Suprapubic skin (tissue), 4 donors: ENCODE results near the gene USP32.

Experiments used
- POLR2A ChIP-seq, 2 donors: fragments of 450-650 bp; IDR thresholded peaks; one replicate each; pipeline ENCODE4 v1.6.1; 2017; ENCODE audit warnings: antibody characterized with exemption in 2 of 2, mild to moderate bottlenecking in 2 of 2, moderate library complexity in 2 of 2
- POLR2AphosphoS5 ChIP-seq, 3 donors: sonication (generic); formaldehyde crosslinking; IDR thresholded peaks; one replicate each; pipeline ENCODE4 v1.6.1; 2017; ENCODE audit warnings: antibody characterized with exemption in 3 of 3
- TF ChIP-seq, protein P1 (sequence below), 2 donors: fragments of 200-600 bp in 1 of 2; fragments of 450-650 bp in 1 of 2; sonication (generic) in 1 of 2; IDR thresholded peaks; one replicate each; pipeline ENCODE4 v1.5.1; 2016 to 2019; ENCODE audit warnings: antibody characterized with exemption in 2 of 2, mild to moderate bottlenecking in 1 of 2, moderate library complexity in 1 of 2

GRCh38 chr17:60335289-60335688 is 56.6 kb downstream of the USP32 start:
- TF ChIP-seq, protein P1, sequence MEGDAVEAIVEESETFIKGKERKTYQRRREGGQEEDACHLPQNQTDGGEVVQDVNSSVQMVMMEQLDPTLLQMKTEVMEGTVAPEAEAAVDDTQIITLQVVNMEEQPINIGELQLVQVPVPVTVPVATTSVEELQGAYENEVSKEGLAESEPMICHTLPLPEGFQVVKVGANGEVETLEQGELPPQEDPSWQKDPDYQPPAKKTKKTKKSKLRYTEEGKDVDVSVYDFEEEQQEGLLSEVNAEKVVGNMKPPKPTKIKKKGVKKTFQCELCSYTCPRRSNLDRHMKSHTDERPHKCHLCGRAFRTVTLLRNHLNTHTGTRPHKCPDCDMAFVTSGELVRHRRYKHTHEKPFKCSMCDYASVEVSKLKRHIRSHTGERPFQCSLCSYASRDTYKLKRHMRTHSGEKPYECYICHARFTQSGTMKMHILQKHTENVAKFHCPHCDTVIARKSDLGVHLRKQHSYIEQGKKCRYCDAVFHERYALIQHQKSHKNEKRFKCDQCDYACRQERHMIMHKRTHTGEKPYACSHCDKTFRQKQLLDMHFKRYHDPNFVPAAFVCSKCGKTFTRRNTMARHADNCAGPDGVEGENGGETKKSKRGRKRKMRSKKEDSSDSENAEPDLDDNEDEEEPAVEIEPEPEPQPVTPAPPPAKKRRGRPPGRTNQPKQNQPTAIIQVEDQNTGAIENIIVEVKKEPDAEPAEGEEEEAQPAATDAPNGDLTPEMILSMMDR (IDR thresholded peaks at IDR 0.05), result no peak
- TF ChIP-seq POLR2A (IDR thresholded peaks at IDR 0.05) (no peak), POLR2AphosphoS5 (IDR thresholded peaks at IDR 0.05) (no peak)
